DND-41 (cell line): Measurements from ENCODE around the gene PRELP.

Experiments used
- ATAC-seq: fragments of 200-7000 bp; cut with Tn5 transposase; 3 replicates; pipeline ENCODE4 v1.9.1; 2021; ENCODE audit warnings: low read depth; ENCODE audit not compliant: insufficient read depth
- DNase-seq: peaks from one replicate; pipeline ENCODE4 v3.0.0-alpha.2; 2020
- H2AFZ ChIP-seq: 2 replicates; pipeline ENCODE4 v1.6.0; 2012; ENCODE audit warnings: low read depth, low read length
- H3K27ac ChIP-seq: 2 replicates; pipeline ENCODE4 v1.5.1; 2012; ENCODE audit warnings: low read length, inconsistent platforms
- H3K27me3 ChIP-seq: fragments of 200-600 bp; sonication (generic); 2 replicates; pipeline ENCODE4 v1.6.0; 2012; ENCODE audit warnings: low read length, mild to moderate bottlenecking, inconsistent platforms; ENCODE audit not compliant: insufficient read depth, poor library complexity
- H3K36me3 ChIP-seq: 2 replicates; pipeline ENCODE4 v1.5.1; 2012; ENCODE audit warnings: low read length, inconsistent platforms; ENCODE audit not compliant: insufficient read depth
- H3K4me1 ChIP-seq: 2 replicates; pipeline ENCODE4 v1.5.1; 2012; ENCODE audit warnings: mild to moderate bottlenecking, low read length; ENCODE audit not compliant: insufficient read depth
- H3K4me2 ChIP-seq: 2 replicates; pipeline ENCODE4 v1.6.0; 2012; ENCODE audit warnings: mild to moderate bottlenecking, moderate library complexity, low read length, inconsistent platforms; ENCODE audit not compliant: insufficient read depth
- H3K4me3 ChIP-seq, 2 experiments: fragments of 200-600 bp in 1 of 2; shearing (Covaris generic) in 1 of 2; 2 replicates each; pipeline ENCODE4 v1.5.1; 2012 to 2016; ENCODE audit warnings: inconsistent platforms in 2 of 2, low read length in 2 of 2, mild to moderate bottlenecking in 2 of 2, low read depth in 1 of 2, moderate library complexity in 1 of 2
- H3K79me2 ChIP-seq: 2 replicates; pipeline ENCODE4 v1.6.0; 2012; ENCODE audit warnings: low read length, inconsistent platforms; ENCODE audit not compliant: insufficient read depth
- H3K9ac ChIP-seq: 2 replicates; pipeline ENCODE4 v1.6.0; 2012; ENCODE audit warnings: low read depth, mild to moderate bottlenecking, inconsistent platforms, low read length, moderate library complexity
- H3K9me3 ChIP-seq: 2 replicates; pipeline ENCODE4 v1.5.1; 2012; ENCODE audit warnings: low read length, moderate library complexity, mild to moderate bottlenecking, inconsistent platforms; ENCODE audit not compliant: insufficient read depth, severe bottlenecking
- H4K20me1 ChIP-seq: 2 replicates; pipeline ENCODE4 v1.6.0; 2012; ENCODE audit warnings: low read length; ENCODE audit not compliant: insufficient read depth
- CTCF ChIP-seq: IDR thresholded peaks from 2 replicates; pipeline ENCODE4 v1.5.1; 2012; ENCODE audit warnings: borderline replicate concordance, low read length, moderate library complexity, mild to moderate bottlenecking; ENCODE audit not compliant: poor library complexity, severe bottlenecking; ENCODE audit errors: extremely low read depth
- EZH2 ChIP-seq: IDR thresholded peaks from 3 replicates; pipeline ENCODE4 v1.6.1; 2012; ENCODE audit warnings: borderline replicate concordance, low read depth, mild to moderate bottlenecking, moderate library complexity, low read length, inconsistent platforms; ENCODE audit not compliant: severe bottlenecking

The PRELP gene

GRCh38 chr1:203463469-203464062 is 12.0 kb upstream of the PRELP start:
- Histone ChIP-seq H3K27ac (no peak overlapping the region), H3K4me1 (no peaks in the 10 kb centered on the region)
- TF ChIP-seq EZH2 (peak; percentile 38), CTCF (peak; percentile 13)

GRCh38 chr1:203464226-203464625 is 11.4 kb upstream of the PRELP start:
- no peak for DNase-seq

More at GRCh38 chr1:203463469-203464062, 12.0 kb upstream of the PRELP start:
- Histone ChIP-seq H4K20me1 (no peaks in the 10 kb centered on the region), H3K9ac (no peak overlapping the region), H3K27me3 (peaks cover 54% of the 10 kb centered on the region), H3K4me2 (no peak overlapping the region), H3K9me3 (no peaks in the 10 kb centered on the region), H2AFZ (no peak overlapping the region), H3K36me3 (no peaks in the 10 kb centered on the region), H3K4me3 (no peak overlapping the region), H3K79me2 (no peaks in the 10 kb centered on the region)
- ATAC-seq: no peak
- no peak for DNase-seq

GRCh38 chr1:203464743-203465142 is 10.9 kb upstream of the PRELP start:
- no peak for TF ChIP-seq EZH2
- TF ChIP-seq CTCF: no peak
- H3K27me3 ChIP-seq: peaks cover 58% of the 10 kb centered on the region
- H3K4me3 ChIP-seq: no peak overlapping the region
- no peak for ATAC-seq
- H3K36me3 ChIP-seq: no peaks in the 10 kb centered on the region
- H3K79me2 ChIP-seq: no peaks in the 10 kb centered on the region
- no peak overlapping the region for H3K9ac ChIP-seq
- H3K9me3 ChIP-seq: no peaks in the 10 kb centered on the region
- H3K4me1 ChIP-seq: no peaks in the 10 kb centered on the region
- H2AFZ ChIP-seq: no peak overlapping the region
- no peak for DNase-seq
- no peak overlapping the region for H3K4me2 ChIP-seq
- H4K20me1 ChIP-seq: no peaks in the 10 kb centered on the region
- H3K27ac ChIP-seq: no peak overlapping the region

More at GRCh38 chr1:203464226-203464625, 11.4 kb upstream of the PRELP start:
- H3K36me3 ChIP-seq: no peaks in the 10 kb centered on the region
- TF ChIP-seq EZH2 (no peak), CTCF (no peak)
- H3K9me3 ChIP-seq: no peaks in the 10 kb centered on the region
- H3K9ac ChIP-seq: no peak overlapping the region
- no peaks in the 10 kb centered on the region for H3K4me1 ChIP-seq
- no peak for ATAC-seq
- no peak overlapping the region for H3K4me3 ChIP-seq
- H3K27me3 ChIP-seq: peaks cover 56% of the 10 kb centered on the region
- H2AFZ ChIP-seq: no peak overlapping the region
- H3K79me2 ChIP-seq: no peaks in the 10 kb centered on the region
- H3K27ac ChIP-seq: no peak overlapping the region
- H4K20me1 ChIP-seq: no peaks in the 10 kb centered on the region
- no peak overlapping the region for H3K4me2 ChIP-seq
